NCI-H146 treated with DMSO at 0.1 percent for 48 hours (cell line): ENCODE data around the gene SLC38A8.

Experiments
- DNase-seq: peaks from one replicate; lab custom pipeline; 2025; ENCODE audit not compliant: unreplicated experiment; lab: John Stamatoyannopoulos, UW

Gene SLC38A8

GRCh38 chr16:84068783-84069462 lies 26.3 kb upstream of the SLC38A8 start:
- no peak for DNase-seq

DNA sequence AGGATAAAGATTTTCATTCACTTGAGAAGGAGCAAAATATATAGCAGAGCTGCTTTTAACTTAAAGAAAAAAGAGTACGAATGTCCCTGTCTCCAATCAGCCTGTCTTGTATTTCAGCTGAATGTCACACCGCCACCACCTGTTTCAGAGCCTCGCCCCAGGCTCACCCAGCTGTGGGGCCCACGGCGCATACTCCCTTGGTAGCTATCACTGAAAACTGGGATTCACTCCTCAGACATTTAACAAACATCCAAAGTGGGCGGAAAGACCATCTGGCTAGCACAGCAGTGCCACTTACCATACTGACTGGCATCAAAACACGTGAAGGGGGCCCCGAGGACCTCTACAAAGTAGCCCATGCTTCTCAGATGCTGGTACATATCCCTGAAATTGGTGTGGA lies 25.4 kb upstream of the SLC38A8 start:
- no peak for DNase-seq

DNA sequence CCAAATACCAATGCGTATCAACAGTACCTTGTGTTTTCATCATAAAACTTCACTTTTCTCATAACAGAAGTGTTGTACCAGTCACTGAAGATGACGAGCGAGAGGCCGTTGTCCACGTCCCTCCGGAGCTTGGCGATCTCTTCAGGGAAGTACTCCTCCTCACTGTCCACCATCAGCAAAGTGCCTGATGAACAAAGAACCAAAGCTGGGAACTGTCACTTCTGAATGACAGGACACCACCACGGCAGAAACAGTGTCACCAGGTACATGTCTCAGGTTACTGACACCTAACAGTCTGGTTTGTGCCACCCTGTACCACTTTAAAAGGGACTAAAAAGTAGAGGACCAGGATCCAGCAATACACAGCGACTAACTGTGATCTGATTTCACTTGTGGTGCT lies 25.0 kb upstream of the SLC38A8 start:
- DNase-seq = no peak

DNA sequence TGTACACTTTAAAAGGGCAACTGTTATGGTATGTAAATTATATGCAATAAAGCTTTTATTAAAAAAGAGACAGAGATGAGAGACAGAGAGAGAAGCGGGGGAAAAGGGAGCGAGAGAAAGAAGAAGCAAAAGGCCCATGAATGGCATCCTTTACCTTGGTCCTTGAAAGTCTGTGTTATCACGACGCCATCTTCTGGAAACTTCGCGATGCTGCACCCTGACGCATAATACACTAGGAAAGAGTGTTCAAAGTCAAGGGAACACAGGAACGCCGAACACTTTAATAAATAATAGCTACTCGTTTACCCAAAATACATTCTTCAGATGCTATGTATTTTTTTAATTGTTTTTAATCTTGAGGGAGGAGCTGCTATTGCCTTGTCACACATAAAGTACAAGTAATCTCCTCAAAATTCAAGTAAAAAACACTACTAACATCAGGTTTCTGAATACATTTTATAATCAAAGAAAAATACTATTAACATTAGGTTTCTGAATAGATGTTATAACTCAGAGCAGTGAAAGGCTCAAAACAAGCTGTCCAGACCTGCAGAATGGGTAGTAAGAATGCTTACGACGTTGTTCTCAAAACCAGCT lies 23.0 kb upstream of the SLC38A8 start:
- DNase-seq = peak; percentile 1

DNA sequence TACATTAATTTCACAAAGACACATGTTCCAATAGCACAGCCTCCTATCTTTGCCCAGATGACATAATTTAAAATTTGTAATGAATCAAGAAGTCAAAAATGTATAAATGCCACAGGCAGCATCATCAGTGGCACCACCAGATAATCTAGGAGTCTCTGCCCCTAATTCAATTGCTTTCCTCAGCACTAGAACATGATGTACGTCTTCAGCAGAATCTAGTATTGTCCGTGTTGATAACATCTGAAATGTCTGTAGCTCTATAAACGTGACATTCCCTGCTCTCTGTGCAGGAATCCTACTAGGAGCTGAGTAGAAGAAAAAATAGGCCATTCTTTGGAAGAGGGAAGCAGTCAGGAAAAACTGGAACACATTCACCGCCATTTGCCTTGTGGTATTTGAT lies 21.4 kb upstream of the SLC38A8 start:
- DNase-seq = no peak

- DNase-seq = peak; percentile 10
Measured at GRCh38 chr16:84062734-84063640, 20.4 kb upstream of the SLC38A8 start.

DNA sequence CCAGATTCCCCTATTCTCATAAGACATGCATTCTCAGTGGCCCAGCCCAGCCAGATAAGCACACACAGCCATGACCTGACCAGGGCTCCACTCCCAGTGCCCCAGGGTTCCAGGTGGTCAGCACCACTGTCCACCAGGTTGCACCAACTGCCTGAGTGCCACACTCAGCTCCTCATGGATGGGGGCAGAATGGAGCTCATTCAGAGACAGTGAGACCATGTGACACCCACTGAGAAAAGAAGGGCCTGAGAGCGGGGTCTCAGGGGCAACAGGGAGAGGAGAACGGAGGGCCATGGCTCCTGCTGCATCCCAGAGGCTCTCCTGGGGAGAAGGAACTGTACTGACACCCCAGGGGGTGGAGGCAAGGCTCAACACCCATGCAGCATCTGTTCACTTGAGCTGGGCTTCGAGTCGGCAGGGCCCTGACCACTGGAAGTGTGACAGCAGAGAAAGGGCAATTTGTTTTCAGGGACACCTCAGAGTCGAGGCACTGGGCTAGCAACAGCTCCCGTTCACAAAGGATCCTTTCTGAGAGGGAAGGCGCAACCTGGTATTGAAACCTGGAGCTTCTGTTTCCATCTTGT lies 18.7 kb upstream of the SLC38A8 start:
- no peak for DNase-seq

DNA sequence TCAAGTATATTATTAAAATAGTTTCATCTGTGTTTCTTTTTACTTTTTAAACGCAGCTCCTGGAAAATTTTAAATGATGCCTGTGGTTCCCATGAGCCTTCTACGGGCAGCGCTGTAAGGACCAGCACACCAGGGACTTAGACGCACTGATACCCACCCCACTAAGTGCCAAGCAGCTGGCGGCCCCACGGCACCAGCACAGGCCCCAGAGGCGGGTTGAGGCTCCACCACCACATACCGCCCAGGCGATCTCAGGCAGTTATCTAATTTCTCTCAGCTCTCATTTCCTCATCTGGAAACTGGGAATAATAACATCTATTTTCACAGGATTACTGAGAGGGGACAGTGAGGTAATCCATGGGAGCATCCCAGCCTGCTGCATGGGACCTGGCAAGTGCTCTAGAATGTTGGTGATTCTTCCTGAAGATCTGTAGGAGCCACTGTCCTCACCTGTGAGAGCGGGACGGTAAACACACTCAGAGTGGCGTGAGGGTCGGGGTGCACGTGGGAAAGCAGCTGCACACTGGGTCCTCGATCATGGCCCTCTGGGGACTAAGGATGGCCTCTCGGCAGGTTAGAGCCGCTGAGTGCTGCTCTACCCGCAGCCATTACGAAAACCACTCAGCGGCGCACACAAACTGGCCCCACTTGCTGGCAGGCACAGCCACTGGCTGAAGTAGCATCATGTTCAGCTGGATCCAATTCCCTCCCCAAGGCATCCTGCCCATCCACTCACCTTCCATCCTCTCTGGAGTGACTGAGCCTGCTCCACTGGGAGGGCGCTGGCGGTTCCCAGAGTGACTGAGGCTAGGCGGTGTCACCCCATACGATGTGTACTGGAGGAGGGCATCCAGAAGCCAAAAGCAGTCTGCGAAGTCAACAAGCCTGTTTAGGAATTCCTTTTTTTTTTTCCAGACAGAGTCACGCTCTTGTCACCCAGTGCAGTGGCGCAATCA lies 17.6 kb upstream of the SLC38A8 start:
- DNase-seq = no peak

DNA sequence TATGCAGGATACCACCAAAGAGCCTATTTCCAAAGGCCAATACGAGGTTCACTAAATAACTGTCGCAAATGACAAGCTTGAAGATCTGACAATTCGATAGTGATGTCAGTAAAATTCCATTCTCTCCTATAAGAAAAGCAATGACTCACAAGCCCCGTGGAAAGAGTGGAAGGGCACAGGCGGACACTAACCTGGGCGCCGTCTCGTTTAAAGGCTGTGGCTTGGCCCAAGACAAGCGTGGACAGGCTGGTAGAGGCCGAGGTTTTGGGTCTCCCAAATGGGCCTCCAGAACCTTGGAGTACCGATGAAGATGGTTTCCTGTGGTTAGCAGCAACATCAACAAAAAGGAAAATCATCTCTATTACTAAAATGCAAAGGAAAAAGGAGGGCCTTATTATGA lies 16.5 kb upstream of the SLC38A8 start:
- DNase-seq = no peak

DNA sequence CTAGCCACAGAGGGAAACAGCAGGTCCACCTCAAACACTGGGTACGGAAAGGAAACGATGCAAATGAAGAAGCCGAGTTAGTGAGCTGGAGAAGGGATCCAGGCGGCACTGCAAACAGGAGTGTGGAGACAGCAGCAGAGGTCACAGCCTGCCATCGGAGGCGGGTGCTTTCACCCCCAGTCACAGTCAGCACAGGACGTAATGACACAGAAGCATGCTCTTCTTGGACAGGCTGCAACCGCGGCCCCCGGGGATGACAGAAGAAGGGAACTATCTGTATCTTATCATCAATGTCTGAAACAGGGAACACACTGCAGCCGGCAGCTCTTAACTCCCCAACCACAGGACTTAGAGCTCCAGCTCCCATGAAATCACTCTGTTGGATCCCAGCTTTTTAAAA lies 16.1 kb upstream of the SLC38A8 start:
- DNase-seq = no peak

- no peak for DNase-seq
Measured at GRCh38 chr16:84058211-84058610, 15.6 kb upstream of the SLC38A8 start.

DNA sequence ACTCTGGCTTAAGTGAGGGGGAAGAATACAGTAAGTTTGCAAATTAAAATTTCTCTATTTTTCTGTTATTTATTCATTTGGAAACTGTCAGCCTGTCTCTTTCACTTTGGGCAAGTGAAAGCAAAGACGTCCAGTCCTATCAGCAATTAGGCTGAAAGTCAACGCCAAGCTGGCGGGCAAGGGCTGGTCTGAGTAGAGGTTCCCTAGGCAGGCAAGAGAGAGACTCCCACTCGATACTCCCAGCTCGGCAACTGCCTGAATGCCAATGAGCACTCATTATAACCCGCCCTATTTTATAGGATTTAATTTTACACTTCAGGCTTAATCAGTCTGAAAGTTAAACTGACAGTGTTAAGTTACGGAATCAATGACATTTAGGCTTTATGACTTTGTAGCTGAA lies 14.3 kb upstream of the SLC38A8 start:
- DNase-seq = no peak

DNA sequence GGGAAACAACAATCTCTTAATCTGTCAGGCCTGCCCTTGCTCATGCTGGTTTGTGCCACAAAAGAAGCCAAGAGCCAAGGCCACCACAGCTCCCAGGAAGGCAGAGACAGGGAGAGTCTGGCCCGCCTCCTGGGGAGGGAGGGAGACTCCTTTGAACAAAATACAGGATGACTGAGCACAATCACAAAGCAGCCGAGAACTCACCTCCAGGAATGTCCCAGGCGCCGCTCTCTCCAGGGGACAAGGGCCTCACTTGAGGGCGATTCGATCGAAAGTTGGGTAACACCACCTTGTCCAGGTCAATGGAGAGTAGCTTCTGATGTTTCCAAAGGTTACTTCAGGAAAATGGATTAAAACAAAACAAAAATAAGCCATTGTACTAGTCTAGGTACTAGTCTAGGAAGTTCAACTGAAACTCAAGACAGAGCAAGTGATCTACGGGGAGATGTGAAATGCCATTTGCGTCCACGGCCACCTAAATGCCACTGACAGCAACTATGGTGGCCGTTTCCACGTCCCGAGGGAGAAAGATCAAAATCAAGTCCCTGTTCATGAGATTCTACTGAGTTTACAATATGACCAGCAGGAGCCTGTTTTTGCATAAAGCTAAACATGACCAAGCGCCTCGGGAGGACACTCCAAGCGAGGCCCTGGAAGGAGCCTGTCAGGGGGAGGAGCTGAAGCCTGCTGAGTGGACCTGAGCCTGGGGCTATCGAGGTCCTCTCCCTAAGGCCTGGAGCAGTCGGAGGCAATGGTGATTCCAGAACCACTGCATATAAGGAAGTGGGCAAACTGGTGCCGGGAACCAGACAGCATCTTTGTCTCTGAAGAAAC lies 13.4 kb upstream of the SLC38A8 start:
- no peak for DNase-seq

GRCh38 chr16:84055366-84055765 lies 12.8 kb upstream of the SLC38A8 start:
- DNase-seq = no peak

GRCh38 chr16:84054916-84055315 lies 12.3 kb upstream of the SLC38A8 start:
- no peak for DNase-seq

DNA sequence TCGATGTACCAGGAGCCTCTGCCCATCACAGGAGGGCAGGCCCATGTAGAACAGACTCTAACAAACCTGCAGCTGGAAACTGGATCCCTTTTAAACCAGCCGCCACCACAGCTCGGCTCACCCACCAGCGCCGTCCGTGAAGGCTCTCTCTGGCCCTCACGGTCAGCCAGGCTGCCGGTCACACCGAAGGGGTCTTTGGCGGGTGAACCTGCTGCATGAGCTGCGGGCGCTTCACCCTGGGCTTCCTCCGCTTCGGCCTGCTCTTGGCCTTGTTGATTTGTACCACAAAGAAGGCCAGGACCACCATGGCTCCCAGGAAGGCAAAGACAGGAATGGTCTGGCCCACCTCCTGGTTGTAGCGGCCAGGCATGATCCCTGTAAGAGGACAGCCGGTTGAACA lies 11.7 kb upstream of the SLC38A8 start:
- no peak for DNase-seq

- DNase-seq = no peak
Measured at GRCh38 chr16:84053237-84053636, 10.6 kb upstream of the SLC38A8 start.

DNA sequence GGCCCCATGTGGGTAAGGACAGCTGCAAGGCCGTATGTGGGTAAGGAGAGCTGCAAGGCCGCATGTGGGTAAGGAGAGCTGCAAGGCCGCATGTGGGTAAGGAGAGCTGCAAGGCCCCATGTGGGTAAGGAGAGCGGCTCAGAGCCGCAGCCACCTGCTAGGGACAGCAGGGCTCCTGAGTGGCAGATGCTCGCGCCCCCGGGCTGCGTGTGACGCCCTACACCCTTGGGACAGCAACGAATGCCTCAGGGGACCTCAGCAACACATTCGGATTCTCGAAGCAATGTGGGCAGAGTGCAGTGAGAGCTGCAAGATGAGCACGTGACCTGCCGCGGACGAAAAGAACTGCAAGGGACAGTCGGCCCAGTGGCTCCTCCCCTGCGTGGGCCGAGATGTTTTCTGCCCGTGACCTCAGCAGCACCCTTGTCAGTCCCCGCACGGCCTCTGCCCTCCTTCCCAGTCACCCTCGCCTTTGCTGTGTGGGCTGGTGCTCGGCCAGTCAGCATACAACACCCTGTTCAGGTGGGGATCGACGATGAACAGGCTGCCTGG lies 9.6 kb upstream of the SLC38A8 start:
- no peak for DNase-seq

DNA sequence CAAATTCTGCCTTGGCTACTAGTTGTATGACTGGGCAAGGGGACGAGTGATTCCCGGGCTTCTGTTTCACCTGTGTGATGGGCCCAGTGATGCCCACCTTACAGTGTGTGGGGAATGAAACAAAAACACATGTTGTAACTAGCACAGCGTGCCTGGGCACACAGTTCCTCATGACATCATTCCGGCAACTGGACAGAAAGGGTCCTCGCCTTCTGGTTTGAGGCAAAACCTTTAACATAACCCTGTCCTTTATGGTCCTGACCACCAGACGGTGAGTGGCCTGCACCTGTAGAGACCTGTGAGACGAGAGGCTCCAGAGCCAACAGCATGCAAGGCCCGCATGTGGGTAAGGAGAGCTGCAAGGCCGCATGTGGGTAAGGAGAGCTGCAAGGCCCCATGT lies 7.7 kb upstream of the SLC38A8 start:
- DNase-seq = no peak
